Stimulated activated CD8-positive, alpha-beta memory T cell treated with anti-CD3 and anti-CD28 coated beads, Interleukin-12 subunit alpha, Interleukin-12 subunit beta, amount 100 ng/mL, for 1 hour (primary cell): ENCODE data around the gene NAA50.

Experiments
- DNase-seq: peaks from one replicate; pipeline ENCODE4 v3.0.0-alpha.2; 2020; ENCODE audit warnings: low read depth

The NAA50 gene

GRCh38 chr3:113741620-113742019 lies 4.4 kb downstream of the NAA50 start:
- no peak for DNase-seq

DNA sequence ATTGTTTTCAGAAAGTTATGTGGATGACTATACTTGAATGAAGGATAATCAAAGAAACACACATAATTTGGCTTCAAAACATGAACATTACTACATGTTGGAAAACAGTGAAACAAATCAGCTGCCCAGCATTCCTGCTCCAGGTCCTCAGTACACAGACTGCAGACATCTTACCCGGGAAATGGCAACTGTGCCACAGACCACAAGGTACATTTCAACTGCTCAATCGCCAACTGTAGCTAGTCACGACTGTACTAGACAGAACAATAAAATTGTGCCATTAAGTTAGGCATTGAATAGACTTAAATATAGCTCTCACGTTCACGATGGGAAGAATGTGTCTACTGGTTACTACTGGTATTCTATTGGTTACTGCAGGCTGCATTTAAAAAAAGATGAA lies 5.0 kb downstream of the NAA50 start:
- DNase-seq = no peak

DNA sequence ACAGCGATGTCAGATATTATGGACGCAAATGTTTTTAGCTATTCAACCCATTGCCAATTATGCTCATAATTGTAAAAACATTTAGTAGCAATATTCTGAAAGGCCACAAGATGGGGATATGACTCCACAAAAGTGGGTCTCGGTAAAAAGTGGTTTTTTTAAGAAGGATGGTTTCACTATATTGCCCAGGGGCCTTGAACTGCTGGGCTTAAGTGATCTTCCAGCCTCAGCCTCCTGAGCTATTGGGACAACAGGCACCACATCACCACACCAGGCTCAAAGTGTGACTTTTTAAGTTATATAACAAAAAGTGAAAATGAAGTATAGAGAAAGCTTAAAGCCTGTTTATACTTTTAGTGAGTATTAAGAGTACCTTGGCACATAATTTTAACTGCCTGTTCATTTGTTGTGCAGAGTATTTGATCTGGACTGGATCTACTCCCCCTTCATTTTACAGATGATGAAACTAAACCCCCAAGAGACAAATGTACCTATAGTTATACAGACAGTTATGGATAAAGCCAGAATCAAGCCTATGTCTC lies 9.4 kb downstream of the NAA50 start:
- DNase-seq = peak; percentile 11

- no peak for DNase-seq
These were observed 14.4 kb downstream of the NAA50 start for GRCh38 chr3:113731694-113732093.

DNA sequence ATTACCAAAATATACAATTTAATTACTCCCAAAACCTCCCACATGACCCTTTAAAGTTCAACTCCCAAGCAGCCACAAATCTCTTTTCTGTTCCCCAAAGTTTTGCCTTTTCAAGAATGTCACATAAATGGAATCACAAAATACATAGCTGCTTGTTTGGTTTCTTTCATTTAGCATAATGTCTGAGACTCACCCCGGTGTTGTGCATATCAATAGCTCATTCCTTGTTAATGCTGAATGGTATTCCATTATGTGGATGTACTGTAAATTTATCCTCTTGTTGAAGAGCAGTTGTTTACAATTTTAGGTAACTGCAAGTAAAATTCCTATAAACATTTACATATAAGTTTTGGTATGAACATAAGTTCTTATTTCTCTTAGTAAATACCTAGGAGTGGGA lies 15.5 kb downstream of the NAA50 start:
- DNase-seq = no peak

DNA sequence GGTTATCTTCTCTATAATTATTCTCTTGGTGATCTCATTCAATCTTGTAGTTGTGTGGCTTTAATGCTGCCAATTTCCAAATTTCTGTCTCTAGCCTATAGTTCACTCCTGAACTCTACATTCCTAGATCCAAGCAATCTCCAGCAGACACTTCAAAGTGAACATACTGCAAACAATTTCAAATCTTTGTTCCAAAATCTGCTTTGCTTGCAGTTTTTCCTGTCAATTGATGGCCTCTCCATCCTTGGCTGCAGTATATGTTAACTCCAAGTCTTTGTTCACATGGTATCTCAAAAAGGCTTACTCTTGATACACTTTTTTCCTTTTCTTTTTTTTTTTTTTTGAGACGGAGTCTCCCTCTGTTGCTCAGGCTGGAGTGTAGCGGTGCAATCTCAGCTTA lies 17.4 kb downstream of the NAA50 start:
- no peak for DNase-seq

- no peak for DNase-seq
These were observed 24.4 kb downstream of the NAA50 start for GRCh38 chr3:113721636-113722035.

GRCh38 chr3:113719758-113720157 lies 26.3 kb downstream of the NAA50 start:
- DNase-seq = no peak

- no peak for DNase-seq
These were observed 26.8 kb downstream of the NAA50 start for GRCh38 chr3:113719294-113719693.

- no peak for DNase-seq
These were observed 28.2 kb downstream of the NAA50 start for GRCh38 chr3:113717818-113718217.

DNA sequence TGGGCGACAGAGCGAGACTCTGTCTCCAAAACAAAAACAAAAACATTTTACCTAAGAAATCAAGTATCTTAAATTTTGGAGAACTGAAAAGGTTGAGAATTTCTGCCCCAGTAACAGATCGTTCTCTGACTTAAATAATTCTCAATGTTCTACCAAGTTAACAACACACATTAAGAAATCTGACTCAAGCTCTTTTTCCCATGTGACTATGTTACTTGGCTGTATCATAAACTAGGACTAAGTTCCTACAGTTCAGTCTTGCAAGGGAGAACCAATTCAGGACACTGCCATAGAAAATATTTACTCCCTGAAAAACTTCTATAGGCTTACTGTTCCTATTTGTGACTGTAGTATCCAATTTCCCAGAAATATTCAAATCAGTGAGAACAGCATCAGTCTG lies 28.7 kb downstream of the NAA50 start:
- DNase-seq = no peak

- no peak for DNase-seq
These were observed 31.3 kb downstream of the NAA50 start for GRCh38 chr3:113714702-113715101.

- no peak for DNase-seq
These were observed 33.9 kb downstream of the NAA50 start for GRCh38 chr3:113712129-113712528.

DNA sequence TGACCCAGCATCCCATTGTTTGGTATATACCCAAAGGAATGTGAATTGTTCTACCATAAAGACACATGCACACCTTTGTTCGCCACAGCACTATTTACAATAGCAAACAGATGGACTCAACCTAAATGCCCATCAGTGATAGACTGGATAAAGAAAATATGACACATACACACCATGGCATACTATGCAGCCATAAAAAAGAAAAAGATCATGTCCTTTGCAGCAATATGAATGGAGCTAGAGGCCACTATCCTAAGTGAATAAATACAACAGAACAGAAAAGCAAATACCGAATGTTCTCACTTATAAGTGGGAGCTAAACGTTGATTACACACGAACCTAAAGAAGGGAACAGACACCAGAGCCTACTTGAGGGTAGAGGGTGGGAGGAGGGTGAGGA lies 38.2 kb downstream of the NAA50 start:
- DNase-seq = no peak

DNA sequence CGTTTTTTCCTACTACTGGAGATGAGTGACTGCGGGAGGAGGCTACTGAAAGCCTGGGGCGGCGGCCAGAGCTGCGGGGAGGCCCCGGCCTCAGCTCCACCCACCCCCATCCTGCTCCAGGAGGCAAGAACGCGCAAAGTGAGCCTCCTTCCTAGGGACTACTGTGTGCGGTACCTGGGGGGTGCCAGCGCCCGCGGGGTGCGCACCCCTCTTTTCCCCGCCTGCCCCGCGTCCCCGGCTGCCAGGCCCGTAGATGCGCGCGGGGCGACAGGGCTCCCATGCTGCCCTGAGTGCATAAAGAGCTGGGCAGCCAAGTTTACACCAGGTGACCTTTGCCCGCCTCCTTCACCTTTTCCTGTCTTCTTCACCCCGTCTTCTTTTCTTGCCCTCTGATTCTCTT lies 47.1 kb downstream of the NAA50 start:
- DNase-seq = no peak

DNA sequence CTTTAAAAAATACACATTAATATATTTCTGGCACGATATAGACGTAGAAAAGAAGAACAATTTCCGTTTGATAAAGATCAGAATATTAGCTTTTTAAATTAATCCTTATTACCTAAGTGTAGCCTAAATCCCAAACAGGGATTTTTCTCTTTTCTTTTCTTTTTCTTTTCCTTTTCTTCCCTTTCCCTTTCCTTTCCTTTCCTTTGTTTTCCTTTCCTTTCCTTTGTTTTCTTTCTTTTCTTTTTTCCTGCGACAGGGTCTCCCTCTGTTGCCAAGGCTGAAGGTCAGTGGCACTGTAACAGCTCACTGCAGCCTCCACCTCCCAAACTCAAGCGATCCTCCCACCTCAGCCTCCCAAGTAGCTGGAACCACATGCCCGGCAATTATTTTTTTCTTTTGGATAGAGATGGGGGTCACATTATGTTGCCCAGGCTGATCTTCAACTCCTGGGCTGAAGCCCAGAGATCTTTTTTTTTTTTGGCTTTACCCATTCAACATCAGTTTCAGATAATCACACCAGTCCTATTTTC lies 47.8 kb downstream of the NAA50 start:
- no peak for DNase-seq

- no peak for DNase-seq
These were observed 48.5 kb downstream of the NAA50 start for GRCh38 chr3:113697500-113698090.

- peak; percentile 98 for DNase-seq
These were observed 49.2 kb downstream of the NAA50 start for GRCh38 chr3:113696658-113697499.

GRCh38 chr3:113695786-113696645 lies 50.0 kb downstream of the NAA50 start, which contains the start of gene USF3:
Gene USF3, minus strand, starts transcription at chr3:113696642. Its CDS starts 21,764 bp downstream, at chr3:113674878.
- peak; percentile 67 for DNase-seq

GRCh38 chr3:113695431-113695785 lies 50.6 kb downstream of the NAA50 start:
- DNase-seq = no peak

- no peak for DNase-seq
These were observed 55.6 kb downstream of the NAA50 start for GRCh38 chr3:113690482-113690881.
